Muscle layer of colon (tissue), 2 donors: ENCODE measurements around the gene IMMP2L.

ENCODE experiments used
- H3K27ac ChIP-seq: one replicate; pipeline ENCODE4 v1.7.0; 2013; ENCODE audit warnings: low read depth, mild to moderate bottlenecking, low read length, moderate library complexity
- H3K27me3 ChIP-seq, 2 donors: one replicate each; pipeline ENCODE4 v1.7.0; 2013; ENCODE audit warnings: low read length in 2 of 2, mild to moderate bottlenecking in 2 of 2; ENCODE audit not compliant: insufficient read depth in 2 of 2, control insufficient read depth in 1 of 2
- H3K36me3 ChIP-seq: one replicate; pipeline ENCODE4 v1.7.0; 2013; ENCODE audit warnings: mild to moderate bottlenecking, low read length; ENCODE audit not compliant: insufficient read depth
- H3K4me1 ChIP-seq: one replicate; pipeline ENCODE4 v1.7.0; 2013; ENCODE audit warnings: mild to moderate bottlenecking, low read length; ENCODE audit not compliant: insufficient read depth
- H3K4me3 ChIP-seq, 2 donors: one replicate each; pipeline ENCODE4 v1.7.0; 2013; ENCODE audit warnings: low read length in 2 of 2, low read depth in 1 of 2, mild to moderate bottlenecking in 1 of 2, moderate library complexity in 1 of 2
- H3K9ac ChIP-seq: one replicate; pipeline ENCODE4 v1.7.0; 2013; ENCODE audit warnings: low read length
- H3K9me3 ChIP-seq: one replicate; pipeline ENCODE4 v1.7.0; 2013; ENCODE audit warnings: mild to moderate bottlenecking, low read length
- donor health status: abdominal sarcoma.
- donor health status: Adenocarcinoma of cecum.

Gene IMMP2L

DNA sequence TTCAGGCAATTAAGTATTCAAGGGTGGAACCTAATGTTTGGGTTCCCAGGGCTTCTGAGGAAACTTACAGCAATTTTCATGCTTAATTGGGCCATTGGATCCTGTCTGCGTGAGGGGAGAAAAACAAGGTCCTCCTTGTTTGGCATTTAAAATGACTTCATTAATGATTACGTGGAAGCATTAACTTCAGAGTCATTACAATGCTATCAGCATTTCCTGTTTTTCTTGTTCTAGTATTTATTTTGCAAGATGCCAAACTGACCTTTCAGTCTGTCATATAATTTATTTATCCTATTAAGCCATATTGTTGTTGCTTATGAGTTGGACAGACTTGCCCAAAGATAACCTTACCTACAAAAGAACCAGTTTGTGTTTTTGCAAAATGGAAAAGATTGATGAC, 795.4 kb downstream of the IMMP2L start:
- H3K4me3 ChIP-seq = no peak overlapping the region
- H3K4me1 ChIP-seq = no peaks in the 10 kb centered on the region

DNA sequence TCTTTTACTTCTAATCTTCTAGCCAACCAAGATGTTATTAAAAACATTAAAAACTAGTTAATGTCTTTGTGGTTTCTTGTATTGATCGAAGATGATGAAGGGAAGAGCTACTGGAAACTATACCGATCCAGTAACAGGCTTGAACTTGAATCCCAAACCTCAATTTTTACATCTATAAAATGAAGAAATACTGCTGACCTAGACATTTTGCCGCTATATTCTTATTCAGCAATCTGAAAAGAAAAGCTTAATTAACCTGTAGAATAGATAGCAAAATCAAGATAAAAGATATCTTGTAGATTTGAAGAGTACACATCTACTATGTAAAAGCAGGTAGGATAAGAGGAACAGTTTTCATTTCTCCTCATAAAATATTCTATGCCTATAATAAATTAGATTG, 797.4 kb downstream of the IMMP2L start:
- Histone ChIP-seq H3K4me1 (no peaks in the 10 kb centered on the region), H3K4me3 (no peak overlapping the region), H3K27me3 (no peaks in the 10 kb centered on the region), H3K9ac (no peak overlapping the region), H3K36me3 (no peaks in the 10 kb centered on the region), H3K9me3 (no peaks in the 10 kb centered on the region), H3K27ac (no peak overlapping the region)

More for the DNA sequence above, 795.4 kb downstream of the IMMP2L start:
- H3K27me3 ChIP-seq = no peaks in the 10 kb centered on the region
- no peaks in the 10 kb centered on the region for H3K9me3 ChIP-seq
- H3K36me3 ChIP-seq = no peaks in the 10 kb centered on the region
- H3K9ac ChIP-seq = no peak overlapping the region
- H3K27ac ChIP-seq = no peak overlapping the region

DNA sequence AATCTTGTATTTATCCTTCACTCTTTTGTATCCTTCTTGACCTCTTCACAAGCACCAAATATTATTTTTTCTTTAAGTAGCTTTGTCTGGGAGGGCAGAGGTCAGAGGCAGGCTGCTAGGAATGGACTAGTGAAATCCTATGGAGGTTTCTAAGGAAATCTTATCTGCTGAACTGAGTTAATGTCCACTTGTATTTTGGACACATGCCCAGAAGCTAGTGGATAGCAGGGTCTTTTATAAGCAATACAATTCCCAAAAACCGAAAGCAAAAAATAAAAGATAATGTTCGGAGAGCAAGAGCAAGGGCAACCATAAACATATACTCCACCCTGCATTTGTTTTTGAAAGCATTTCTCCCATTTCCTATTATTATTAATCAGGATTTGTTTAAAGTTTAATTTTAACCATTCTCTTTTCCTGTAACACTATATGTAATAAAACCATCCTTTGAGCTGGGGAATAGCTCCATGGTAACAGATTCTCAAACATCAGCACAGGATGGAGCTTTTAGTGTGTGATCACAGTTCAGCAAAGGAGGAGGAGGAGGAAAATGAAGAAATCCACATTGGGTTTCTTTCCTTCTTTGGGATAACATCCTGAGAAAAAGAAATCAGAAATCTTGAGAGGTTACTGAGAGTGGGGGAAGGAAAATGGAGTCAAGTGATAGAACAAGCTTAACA, 799.6 kb downstream of the IMMP2L start:
- Histone ChIP-seq H3K9ac (no peak overlapping the region), H3K4me1 (no peaks in the 10 kb centered on the region), H3K9me3 (no peaks in the 10 kb centered on the region), H3K27me3 (no peaks in the 10 kb centered on the region), H3K4me3 (no peak overlapping the region), H3K36me3 (no peaks in the 10 kb centered on the region), H3K27ac (no peak overlapping the region)

DNA sequence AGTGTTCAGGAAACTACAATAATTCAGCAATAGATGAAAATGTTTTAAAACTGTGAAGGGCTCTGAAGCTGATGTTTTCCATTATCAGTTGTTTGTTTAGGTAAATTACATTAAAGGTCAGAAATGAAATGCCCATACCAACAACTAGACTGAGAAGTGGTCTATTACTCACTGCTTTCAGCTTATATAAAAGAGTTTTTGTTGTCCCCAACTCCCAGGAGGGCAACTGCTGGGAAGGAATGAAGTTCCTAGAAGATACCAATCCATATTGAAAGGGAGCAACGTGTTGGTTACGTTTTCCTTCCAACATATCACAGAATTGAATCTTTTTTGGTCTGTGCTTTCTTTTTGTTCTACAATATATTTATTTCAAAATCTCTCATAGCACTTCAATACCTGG, 802.0 kb downstream of the IMMP2L start:
- Histone ChIP-seq H3K36me3 (no peaks in the 10 kb centered on the region), H3K9ac (no peak overlapping the region), H3K27me3 (no peaks in the 10 kb centered on the region), H3K9me3 (no peaks in the 10 kb centered on the region), H3K27ac (no peak overlapping the region), H3K4me1 (no peaks in the 10 kb centered on the region), H3K4me3 (no peak overlapping the region)

DNA sequence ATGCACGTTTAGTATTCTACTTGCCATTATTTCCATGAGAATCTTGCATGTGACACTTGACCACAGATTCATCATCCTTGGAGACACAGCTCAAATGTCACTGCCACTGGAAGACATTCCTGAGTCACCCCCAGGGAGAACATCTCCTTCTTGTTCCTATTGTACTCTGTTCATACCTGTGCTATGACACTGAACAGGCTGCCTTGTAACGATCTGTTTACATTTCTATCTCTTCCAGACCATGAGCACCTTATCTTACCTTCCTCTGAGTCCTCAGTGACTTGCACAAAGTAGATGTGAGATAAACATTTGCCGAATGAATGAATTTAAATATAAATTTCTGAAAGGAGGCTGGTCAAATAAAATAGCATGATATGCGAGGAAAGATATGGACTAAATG, 803.2 kb downstream of the IMMP2L start:
- Histone ChIP-seq H3K36me3 (no peaks in the 10 kb centered on the region), H3K4me3 (no peak overlapping the region), H3K9me3 (no peaks in the 10 kb centered on the region), H3K4me1 (no peaks in the 10 kb centered on the region), H3K27me3 (no peaks in the 10 kb centered on the region), H3K9ac (no peak overlapping the region), H3K27ac (no peak overlapping the region)

DNA sequence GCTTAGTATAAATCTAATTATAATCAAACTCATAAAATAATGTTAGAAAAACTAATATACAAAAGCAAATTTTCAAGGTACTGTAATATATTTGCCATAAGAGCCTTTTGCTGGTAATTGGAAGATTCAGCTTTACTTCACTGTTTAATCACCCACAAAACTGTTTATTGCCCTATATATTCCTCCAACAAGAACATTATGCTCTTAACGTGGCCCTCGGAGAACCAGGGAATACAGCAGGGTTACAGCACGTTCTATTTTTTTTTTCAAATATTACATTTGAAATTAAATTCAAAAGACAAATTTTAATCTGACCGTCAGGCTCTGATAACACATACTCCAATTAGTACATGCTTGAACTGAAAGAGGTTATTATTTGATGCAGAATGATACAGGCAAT, 807.6 kb downstream of the IMMP2L start:
- H3K9ac ChIP-seq = no peak overlapping the region
- H3K4me3 ChIP-seq = no peak overlapping the region
- H3K36me3 ChIP-seq = no peaks in the 10 kb centered on the region
- no peak overlapping the region for H3K27ac ChIP-seq
- no peaks in the 10 kb centered on the region for H3K27me3 ChIP-seq
- no peaks in the 10 kb centered on the region for H3K9me3 ChIP-seq
- no peaks in the 10 kb centered on the region for H3K4me1 ChIP-seq

DNA sequence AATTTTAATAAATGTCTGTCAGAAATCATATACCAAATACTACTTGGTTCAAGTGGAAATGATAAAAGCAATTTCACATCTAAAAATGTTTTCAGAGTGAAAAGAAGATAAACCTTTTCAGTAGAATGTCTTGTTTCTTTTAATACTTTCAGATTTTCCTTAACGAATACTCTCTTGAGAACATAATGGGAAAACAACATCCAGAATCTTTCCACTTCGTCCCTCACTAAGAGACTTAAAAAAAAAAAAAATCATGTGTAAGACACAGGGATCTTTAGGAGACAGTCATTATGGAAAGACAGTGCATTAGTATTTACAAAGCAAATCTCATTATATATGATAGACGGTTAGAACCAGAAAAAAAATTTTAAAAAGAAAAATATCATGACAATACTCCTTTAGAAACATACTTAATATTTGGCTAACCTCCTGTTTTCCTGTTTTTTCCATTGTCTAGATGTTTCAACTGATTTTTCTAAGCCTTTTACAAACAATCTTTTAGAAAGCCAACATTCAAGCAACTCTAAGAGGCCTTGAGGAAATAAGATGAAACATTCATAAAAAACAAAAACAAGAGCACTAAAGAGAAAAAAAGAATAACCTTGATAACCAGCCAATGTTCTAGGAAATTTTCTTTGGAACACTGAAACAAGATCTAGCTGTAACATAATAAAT, 811.2 kb downstream of the IMMP2L start:
- Histone ChIP-seq H3K4me3 (no peak overlapping the region), H3K36me3 (no peaks in the 10 kb centered on the region), H3K9me3 (no peaks in the 10 kb centered on the region), H3K4me1 (no peaks in the 10 kb centered on the region), H3K27me3 (no peaks in the 10 kb centered on the region), H3K9ac (no peak overlapping the region), H3K27ac (no peak overlapping the region)

DNA sequence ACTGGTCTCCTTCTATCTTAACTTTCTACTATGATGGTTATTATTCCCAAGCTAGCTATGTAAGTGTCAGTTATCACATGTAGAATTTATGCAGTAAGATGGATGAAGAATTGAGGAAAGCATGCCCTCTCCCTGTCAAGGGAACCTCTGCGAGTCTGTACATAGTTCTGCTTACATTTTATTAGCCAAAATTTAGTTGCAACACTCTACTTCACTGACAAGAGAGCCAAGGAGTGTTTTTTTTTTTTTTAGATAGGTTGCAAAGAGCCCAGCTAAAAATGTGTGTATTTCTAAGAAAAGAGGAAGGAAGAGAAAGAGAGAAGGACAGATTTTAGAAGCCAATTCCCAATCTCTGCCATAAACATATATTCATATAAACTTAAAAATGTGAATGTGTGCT, 829.1 kb downstream of the IMMP2L start:
- Histone ChIP-seq H3K4me1 (no peaks in the 10 kb centered on the region), H3K4me3 (no peak overlapping the region), H3K9me3 (no peaks in the 10 kb centered on the region), H3K9ac (no peak overlapping the region), H3K27me3 (no peaks in the 10 kb centered on the region), H3K36me3 (no peaks in the 10 kb centered on the region), H3K27ac (no peak overlapping the region)

DNA sequence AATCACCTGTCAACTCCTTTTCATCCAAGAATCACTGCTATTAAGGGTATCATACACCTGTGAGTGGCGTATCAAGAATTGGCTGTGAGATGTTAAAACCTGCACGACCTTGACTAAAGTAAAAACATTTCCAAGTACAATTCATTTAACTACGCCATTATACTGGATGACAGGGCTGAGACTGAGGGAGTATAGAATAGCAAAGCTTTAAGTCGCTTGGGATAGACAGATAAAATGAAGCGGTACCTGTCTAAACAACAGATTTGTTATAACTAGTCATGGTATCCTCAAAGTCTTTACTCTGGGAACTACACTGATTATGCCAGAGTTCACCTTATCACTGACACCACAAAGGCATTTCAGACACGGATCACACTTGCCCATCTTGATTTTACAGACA, 837.5 kb downstream of the IMMP2L start:
- Histone ChIP-seq H3K4me1 (no peaks in the 10 kb centered on the region), H3K4me3 (no peak overlapping the region), H3K9ac (no peak overlapping the region), H3K27ac (no peak overlapping the region), H3K9me3 (no peaks in the 10 kb centered on the region), H3K27me3 (no peaks in the 10 kb centered on the region), H3K36me3 (no peaks in the 10 kb centered on the region)

DNA sequence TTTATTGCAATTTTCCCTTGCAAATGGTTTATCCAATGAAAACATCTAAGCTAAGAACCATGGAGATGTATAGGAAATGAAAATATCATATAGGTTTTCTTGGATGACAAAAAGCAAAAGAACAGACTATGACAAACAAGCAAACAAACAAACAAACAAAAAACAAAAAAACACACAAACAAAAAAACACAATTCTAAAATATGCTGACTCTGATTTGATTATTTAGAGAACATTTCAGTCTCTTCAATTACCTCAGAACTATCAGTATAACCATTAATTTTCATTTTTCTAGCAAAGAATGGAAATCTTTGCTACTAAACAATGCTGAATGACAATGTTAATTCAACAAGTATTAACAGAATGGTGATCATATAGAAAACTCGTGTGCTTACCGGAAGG, 840.9 kb downstream of the IMMP2L start:
- no peak overlapping the region for H3K27ac ChIP-seq

DNA sequence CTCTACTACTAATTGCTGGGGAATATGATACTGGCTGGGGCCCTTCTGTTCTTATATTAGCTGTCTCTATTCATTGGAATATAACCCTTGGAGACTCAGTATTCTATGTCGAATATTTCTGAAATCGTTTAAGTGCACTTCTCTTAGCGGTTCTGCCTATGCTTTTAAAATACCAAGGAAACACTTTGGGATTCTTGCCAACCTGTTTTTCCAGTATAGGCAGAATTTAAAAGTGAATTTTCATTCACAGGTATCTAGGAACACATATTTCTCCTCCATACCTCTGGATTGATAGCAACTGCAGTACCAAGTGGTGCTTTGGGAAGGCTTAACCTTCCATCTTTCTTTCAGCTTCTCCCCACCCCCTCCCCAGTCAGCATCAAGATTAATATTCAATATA, 841.7 kb downstream of the IMMP2L start:
- Histone ChIP-seq H3K4me1 (no peaks in the 10 kb centered on the region), H3K9me3 (no peaks in the 10 kb centered on the region), H3K4me3 (no peak overlapping the region), H3K27me3 (no peaks in the 10 kb centered on the region), H3K36me3 (no peaks in the 10 kb centered on the region), H3K27ac (no peak overlapping the region), H3K9ac (no peak overlapping the region)

More for the DNA sequence above, 840.9 kb downstream of the IMMP2L start:
- Histone ChIP-seq H3K9me3 (no peaks in the 10 kb centered on the region), H3K27me3 (no peaks in the 10 kb centered on the region), H3K4me3 (no peak overlapping the region), H3K36me3 (no peaks in the 10 kb centered on the region), H3K4me1 (no peaks in the 10 kb centered on the region), H3K9ac (no peak overlapping the region)

DNA sequence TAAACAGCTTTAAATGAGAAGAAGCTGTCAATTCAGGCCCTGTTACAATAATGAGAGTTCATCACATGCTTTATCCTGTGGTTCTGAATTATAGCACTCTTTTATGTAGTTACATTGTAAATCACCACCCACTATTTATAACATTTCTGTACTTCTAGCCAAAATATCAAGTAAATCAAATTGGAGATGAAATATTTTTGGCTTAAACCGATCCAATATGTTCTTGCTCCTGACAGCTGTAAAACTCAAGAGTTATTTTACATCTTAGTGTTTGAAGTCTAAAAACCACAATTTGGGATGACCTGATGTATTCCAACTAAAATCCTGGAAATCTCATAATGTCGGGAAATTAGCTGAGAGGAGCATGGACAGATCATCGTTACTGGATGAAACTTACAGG, 842.6 kb downstream of the IMMP2L start:
- no peaks in the 10 kb centered on the region for H3K4me1 ChIP-seq
- no peak overlapping the region for H3K9ac ChIP-seq
- no peaks in the 10 kb centered on the region for H3K27me3 ChIP-seq
- H3K36me3 ChIP-seq = no peaks in the 10 kb centered on the region
- no peak overlapping the region for H3K27ac ChIP-seq
- no peak overlapping the region for H3K4me3 ChIP-seq
- H3K9me3 ChIP-seq = no peaks in the 10 kb centered on the region
